BLaER1 (cell line): ENCODE measurements around the gene CGREF1.

Experiments used
- H3K27ac ChIP-seq: shearing (Covaris generic); formaldehyde crosslinking; 2 replicates; pipeline ENCODE4 v1.8.1; 2022
- H3K27me3 ChIP-seq: shearing (Covaris generic); formaldehyde crosslinking; 2 replicates; pipeline ENCODE4 v1.8.1; 2022
- H3K36me3 ChIP-seq: shearing (Covaris generic); formaldehyde crosslinking; 2 replicates; pipeline ENCODE4 v1.8.1; 2022
- H3K4me1 ChIP-seq: shearing (Covaris generic); formaldehyde crosslinking; 2 replicates; pipeline ENCODE4 v1.8.1; 2022
- H3K4me2 ChIP-seq: shearing (Covaris generic); formaldehyde crosslinking; 2 replicates; pipeline ENCODE4 v1.8.1; 2022
- H3K4me3 ChIP-seq: shearing (Covaris generic); formaldehyde crosslinking; 2 replicates; pipeline ENCODE4 v1.8.1; 2022
- H3K9ac ChIP-seq: shearing (Covaris generic); formaldehyde crosslinking; 2 replicates; pipeline ENCODE4 v1.8.1; 2022
- H3K9me3 ChIP-seq: shearing (Covaris generic); formaldehyde crosslinking; 2 replicates; pipeline ENCODE4 v1.8.1; 2022
- H4K20me1 ChIP-seq: shearing (Covaris generic); formaldehyde crosslinking; 2 replicates; pipeline ENCODE4 v1.8.1; 2022
- Cebpa-rat ChIP-seq: shearing (Covaris generic); IDR thresholded peaks from 2 replicates; pipeline ENCODE4 v1.8.1; 2022

Gene CGREF1

DNA sequence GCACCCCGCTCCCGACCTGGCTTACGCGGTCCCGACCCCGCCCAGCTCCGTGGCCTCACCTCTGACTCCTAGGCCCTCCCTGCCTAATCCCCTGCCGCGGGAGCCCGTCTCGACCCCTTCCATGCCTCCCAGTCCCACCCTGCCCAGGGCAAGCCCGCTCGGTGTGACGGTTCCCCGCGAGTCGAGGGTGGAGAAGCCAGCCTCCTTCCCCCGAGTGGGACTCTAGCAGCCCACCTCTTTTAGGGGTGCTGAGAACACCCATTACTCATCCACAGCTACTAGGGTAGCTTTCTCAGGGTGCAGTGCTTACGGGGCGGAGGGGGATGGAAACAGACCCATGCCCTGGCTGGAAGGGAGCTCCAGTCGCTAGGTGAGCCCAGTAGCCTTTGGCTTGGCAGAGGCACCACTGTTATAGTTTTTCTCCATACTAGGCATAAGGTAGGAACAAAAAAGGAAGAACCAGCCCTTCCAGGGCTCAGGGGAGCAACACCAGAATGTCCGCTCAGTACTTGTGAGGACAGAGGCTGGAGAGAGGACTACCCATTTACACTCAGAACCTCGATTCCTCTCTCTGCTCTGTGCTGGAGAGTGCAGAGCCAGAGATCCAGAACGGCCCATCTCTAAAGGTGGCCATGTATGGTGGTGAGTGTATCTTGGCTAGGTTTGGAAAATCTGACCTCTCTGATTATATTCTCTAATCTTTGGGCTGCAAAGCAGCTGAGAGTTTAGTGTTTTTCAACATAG, 66.9 kb downstream of the CGREF1 start:
- Histone ChIP-seq H3K36me3 (peaks cover 45% of the 10 kb centered on the region), H4K20me1 (no peaks in the 10 kb centered on the region), H3K9me3 (no peaks in the 10 kb centered on the region), H3K27ac (peak overlapping the region; percentile 89), H3K9ac (peak overlapping the region; percentile 82), H3K4me3 (peak overlapping the region; percentile 81), H3K27me3 (no peaks in the 10 kb centered on the region), H3K4me1 (peaks cover 28% of the 10 kb centered on the region), H3K4me2 (peak overlapping the region; percentile 85)
- no peak for TF ChIP-seq Cebpa-rat

DNA sequence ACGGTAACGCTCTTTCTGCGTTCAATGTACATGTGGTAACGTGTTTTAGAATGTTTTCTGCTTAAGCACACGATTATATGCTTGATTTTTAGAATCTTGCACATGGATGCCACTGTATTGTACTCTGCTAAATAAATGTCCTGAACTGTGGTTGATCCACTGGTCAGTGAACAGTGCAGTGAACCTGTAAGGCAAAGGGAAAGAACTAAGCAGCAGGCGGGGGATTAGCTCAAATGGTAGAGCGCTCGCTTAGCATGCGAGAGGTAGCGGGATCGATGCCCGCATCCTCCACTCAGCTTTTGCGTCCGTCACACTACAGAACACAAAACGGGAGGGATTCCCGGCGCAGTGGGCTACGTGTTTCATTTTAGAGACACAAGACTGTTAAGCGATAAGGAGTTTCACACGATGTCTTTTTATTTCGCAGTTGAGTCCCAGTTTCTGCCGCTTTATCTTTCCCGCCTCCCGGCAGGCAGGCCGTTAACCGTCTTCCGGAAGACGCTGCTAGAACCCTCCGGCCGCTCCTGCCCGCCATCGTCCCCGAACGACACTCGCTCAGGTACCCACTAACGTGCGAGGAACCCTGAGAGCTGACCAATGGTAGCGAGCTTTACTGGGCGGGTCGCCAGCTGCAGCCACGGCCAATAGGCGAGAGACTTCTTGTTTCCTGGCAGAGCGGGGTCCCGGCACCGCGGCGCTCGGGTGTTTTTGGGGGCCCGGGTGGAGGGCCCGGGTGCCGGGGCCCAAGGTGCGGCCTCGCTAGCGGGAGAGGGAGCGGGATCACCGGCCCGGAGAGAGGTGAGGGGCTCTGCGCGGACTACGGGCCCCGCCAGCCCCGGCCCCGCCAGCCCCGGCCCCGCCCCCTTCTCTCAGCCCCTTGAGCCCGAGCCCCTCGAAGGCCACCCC, 67.7 kb downstream of the CGREF1 start, which contains the start of gene AGBL5:
Gene AGBL5 (plus strand): TSS at position 673 of the 906 bp plus-strand sequence. CDS start 1,291 bp downstream, outside the sequence.
- no peak for TF ChIP-seq Cebpa-rat
- Histone ChIP-seq H3K36me3 (peaks cover 37% of the 10 kb centered on the region), H3K9ac (peak within 1 kb of the TSS; percentile 84), H3K4me1 (peaks cover 28% of the 10 kb centered on the region), H3K9me3 (no peaks in the 10 kb centered on the region), H3K4me3 (peak within 1 kb of the TSS; percentile 81), H3K27ac (peak within 1 kb of the TSS; percentile 89), H3K27me3 (no peaks in the 10 kb centered on the region), H3K4me2 (peak within 1 kb of the TSS; percentile 94), H4K20me1 (no peaks in the 10 kb centered on the region)
